SH-SY5Y (cell line): ENCODE data around the gene SOCS1.

Experiments used
- GATA2 ChIP-seq: IDR thresholded peaks from 2 replicates; pipeline ENCODE4 v1.6.1; 2011; ENCODE audit warnings: mild to moderate bottlenecking, low read depth, low read length
- GATA3 ChIP-seq: IDR thresholded peaks from 2 replicates; pipeline ENCODE4 v1.6.1; 2011; ENCODE audit warnings: low read depth, mild to moderate bottlenecking, low read length, moderate library complexity

DNA sequence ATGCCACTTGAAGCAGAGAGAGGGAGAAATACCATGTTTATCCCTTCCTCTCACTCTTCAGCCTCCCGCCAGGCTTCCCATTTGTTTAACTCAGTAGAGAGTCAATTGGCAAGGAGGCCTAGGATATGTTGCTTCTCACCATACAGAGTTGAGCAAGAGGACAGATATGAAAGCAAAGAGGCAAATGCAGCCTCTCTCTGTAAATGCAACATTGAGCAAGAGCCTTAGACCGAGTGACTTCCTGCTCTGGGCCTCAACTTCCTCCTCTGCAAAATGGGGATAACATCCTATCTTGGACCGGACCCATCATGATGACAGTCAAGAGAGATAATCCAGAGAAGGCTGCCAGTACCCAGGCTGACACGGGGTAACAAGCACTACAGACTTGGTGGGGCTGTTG lies 36.8 kb downstream of the SOCS1 start:
- TF ChIP-seq GATA2 (no peak), GATA3 (no peak)
